Measurements from ENCODE around the gene SERTAD4.

SERTAD4 gene

GRCh38 chr1:210233216-210233494 lies 559 bp downstream of the SERTAD4 start:
- no peak overlapping the region for H3K9ac ChIP-seq (ENCODE audit: low read depth, low read length, poor library complexity, severe bottlenecking)
- H3K79me2 ChIP-seq (ENCODE audit: insufficient read depth, low read length): no peaks in the 10 kb centered on the region
- no peaks in the 10 kb centered on the region for H3K36me3 ChIP-seq (ENCODE audit: insufficient read depth, low read length)
- H3K4me2 ChIP-seq (ENCODE audit: low read depth, low read length, poor library complexity, severe bottlenecking): no peak overlapping the region
- H3F3A ChIP-seq (ENCODE audit: low read depth): no peaks in the 10 kb centered on the region
- H3K9me2 ChIP-seq (replicated peaks; ENCODE audit: low read depth, low read length): no peaks in the 10 kb centered on the region
- no peak overlapping the region for H3K4me3 ChIP-seq (ENCODE audit: low read length, poor library complexity, severe bottlenecking)
- H3K4me1 ChIP-seq (ENCODE audit: insufficient read depth, low read length, poor library complexity, severe bottlenecking): no peaks in the 10 kb centered on the region
- no peak overlapping the region for H2AFZ ChIP-seq (ENCODE audit: low read length)
- no peaks in the 10 kb centered on the region for H3K9me3 ChIP-seq (ENCODE audit: insufficient read depth, low read depth, low read length)
- peaks cover 4% of the 10 kb centered on the region for H3K27me3 ChIP-seq (ENCODE audit: insufficient read depth, low read length, poor library complexity, severe bottlenecking)
- no peaks in the 10 kb centered on the region for H4K20me1 ChIP-seq (ENCODE audit: insufficient read depth, low read length, poor library complexity, severe bottlenecking)
- TF ChIP-seq EZH2phosphoT487 (IDR thresholded peaks at IDR 0.05; ENCODE audit: borderline replicate concordance): no peak
- TF ChIP-seq CTCF (conservative IDR thresholded peaks at IDR 0.05; ENCODE audit: low read length): no peak

GRCh38 chr1:210233495-210234328 lies 1.1 kb downstream of the SERTAD4 start:
- H2AFZ ChIP-seq (ENCODE audit: low read length): no peak overlapping the region
- TF ChIP-seq CTCF (conservative IDR thresholded peaks at IDR 0.05; ENCODE audit: low read length): no peak
- TF ChIP-seq EZH2phosphoT487 (IDR thresholded peaks at IDR 0.05; ENCODE audit: borderline replicate concordance): no peak

DNA sequence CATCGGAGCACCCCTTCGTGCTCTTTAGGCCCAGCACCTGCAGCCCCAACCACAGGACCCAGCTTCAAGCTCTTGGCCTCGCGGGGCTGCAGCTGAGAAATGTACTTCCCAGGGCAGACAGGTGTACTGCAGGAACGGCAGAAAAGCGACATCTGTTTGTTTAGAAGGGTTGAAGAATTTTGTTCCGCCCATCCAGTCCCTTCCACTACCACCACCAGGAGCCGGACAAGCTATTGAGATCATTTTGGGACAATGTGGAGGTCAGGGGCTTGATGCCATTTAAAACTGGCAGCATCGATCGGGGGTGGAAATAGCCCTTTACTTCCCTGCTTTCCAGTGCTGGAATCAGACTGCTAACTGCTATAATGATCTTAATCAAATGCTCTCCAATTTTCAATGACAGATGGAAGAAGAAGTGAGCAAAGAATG lies 1.7 kb downstream of the SERTAD4 start:
- H2AFZ ChIP-seq (ENCODE audit: low read length): no peak overlapping the region
- TF ChIP-seq CTCF (conservative IDR thresholded peaks at IDR 0.05; ENCODE audit: low read length) (no peak), EZH2phosphoT487 (IDR thresholded peaks at IDR 0.05; ENCODE audit: borderline replicate concordance) (no peak)
- no peaks in the 10 kb centered on the region for H3F3A ChIP-seq (ENCODE audit: low read depth)
- no peak overlapping the region for H3K4me3 ChIP-seq (ENCODE audit: low read length, poor library complexity, severe bottlenecking)
- H3K4me2 ChIP-seq (ENCODE audit: low read depth, low read length, poor library complexity, severe bottlenecking): no peak overlapping the region
- H3K36me3 ChIP-seq (ENCODE audit: insufficient read depth, low read length): no peaks in the 10 kb centered on the region
- no peaks in the 10 kb centered on the region for H3K4me1 ChIP-seq (ENCODE audit: insufficient read depth, low read length, poor library complexity, severe bottlenecking)
- H3K27me3 ChIP-seq (ENCODE audit: insufficient read depth, low read length, poor library complexity, severe bottlenecking): peaks cover 4% of the 10 kb centered on the region
- no peak overlapping the region for H3K9ac ChIP-seq (ENCODE audit: low read depth, low read length, poor library complexity, severe bottlenecking)
- H4K20me1 ChIP-seq (ENCODE audit: insufficient read depth, low read length, poor library complexity, severe bottlenecking): no peaks in the 10 kb centered on the region
- no peaks in the 10 kb centered on the region for H3K9me2 ChIP-seq (replicated peaks; ENCODE audit: low read depth, low read length)
- no peaks in the 10 kb centered on the region for H3K79me2 ChIP-seq (ENCODE audit: insufficient read depth, low read length)
- H3K9me3 ChIP-seq (ENCODE audit: insufficient read depth, low read depth, low read length): no peaks in the 10 kb centered on the region

More at GRCh38 chr1:210233495-210234328, 1.1 kb downstream of the SERTAD4 start:
- Histone ChIP-seq H3F3A (ENCODE audit: low read depth) (no peaks in the 10 kb centered on the region), H4K20me1 (ENCODE audit: insufficient read depth, low read length, poor library complexity, severe bottlenecking) (no peaks in the 10 kb centered on the region), H3K4me2 (ENCODE audit: low read depth, low read length, poor library complexity, severe bottlenecking) (no peak overlapping the region), H3K4me3 (ENCODE audit: low read length, poor library complexity, severe bottlenecking) (no peak overlapping the region), H3K4me1 (ENCODE audit: insufficient read depth, low read length, poor library complexity, severe bottlenecking) (no peaks in the 10 kb centered on the region), H3K27me3 (ENCODE audit: insufficient read depth, low read length, poor library complexity, severe bottlenecking) (peaks cover 4% of the 10 kb centered on the region), H3K9me3 (ENCODE audit: insufficient read depth, low read depth, low read length) (no peaks in the 10 kb centered on the region), H3K36me3 (ENCODE audit: insufficient read depth, low read length) (no peaks in the 10 kb centered on the region), H3K9me2 (replicated peaks; ENCODE audit: low read depth, low read length) (no peaks in the 10 kb centered on the region), H3K79me2 (ENCODE audit: insufficient read depth, low read length) (no peaks in the 10 kb centered on the region), H3K9ac (ENCODE audit: low read depth, low read length, poor library complexity, severe bottlenecking) (no peak overlapping the region)

Data from Loucy (cell line).